ENCODE measurements around the gene TSACC. TPM values are rescaled to one million over a fixed set of nuclear protein-coding genes. Genes with fewer than 3 reads are reported as not detected.
"Not testable (repeated sequence)": the region's sequence is repeated elsewhere in the genome, so short reads cannot be mapped to it uniquely, and the experiment has no call there.

TSACC gene
- total RNA-seq, 3 donors from 2014 or later = 0.87 TPM; not detected in 2

DNA sequence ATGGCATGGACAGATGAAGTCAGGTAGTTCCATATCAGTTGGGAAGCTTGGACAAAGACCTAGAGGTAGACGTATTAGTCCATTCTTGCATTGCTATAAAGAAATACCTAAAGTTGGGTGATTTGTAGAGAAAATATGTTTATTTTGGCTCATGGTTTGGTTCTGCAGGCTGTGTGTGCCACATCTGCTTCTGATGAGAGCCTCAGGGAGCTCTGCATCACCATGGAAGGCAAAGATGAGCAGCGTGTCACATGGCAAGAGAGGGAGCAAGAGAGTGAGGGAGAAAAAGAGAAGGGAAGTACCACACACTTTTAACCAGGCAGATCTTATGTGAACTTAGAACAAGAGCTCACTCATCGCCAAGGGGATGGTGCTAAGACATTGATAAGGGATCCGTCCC lies 9.0 kb downstream of the TSACC start:
- no peaks in the 10 kb centered on the region for H3K9me3 ChIP-seq
- TF ChIP-seq, protein P1, sequence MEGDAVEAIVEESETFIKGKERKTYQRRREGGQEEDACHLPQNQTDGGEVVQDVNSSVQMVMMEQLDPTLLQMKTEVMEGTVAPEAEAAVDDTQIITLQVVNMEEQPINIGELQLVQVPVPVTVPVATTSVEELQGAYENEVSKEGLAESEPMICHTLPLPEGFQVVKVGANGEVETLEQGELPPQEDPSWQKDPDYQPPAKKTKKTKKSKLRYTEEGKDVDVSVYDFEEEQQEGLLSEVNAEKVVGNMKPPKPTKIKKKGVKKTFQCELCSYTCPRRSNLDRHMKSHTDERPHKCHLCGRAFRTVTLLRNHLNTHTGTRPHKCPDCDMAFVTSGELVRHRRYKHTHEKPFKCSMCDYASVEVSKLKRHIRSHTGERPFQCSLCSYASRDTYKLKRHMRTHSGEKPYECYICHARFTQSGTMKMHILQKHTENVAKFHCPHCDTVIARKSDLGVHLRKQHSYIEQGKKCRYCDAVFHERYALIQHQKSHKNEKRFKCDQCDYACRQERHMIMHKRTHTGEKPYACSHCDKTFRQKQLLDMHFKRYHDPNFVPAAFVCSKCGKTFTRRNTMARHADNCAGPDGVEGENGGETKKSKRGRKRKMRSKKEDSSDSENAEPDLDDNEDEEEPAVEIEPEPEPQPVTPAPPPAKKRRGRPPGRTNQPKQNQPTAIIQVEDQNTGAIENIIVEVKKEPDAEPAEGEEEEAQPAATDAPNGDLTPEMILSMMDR (IDR thresholded peaks at IDR 0.05) = no peak
- H3K4me3 ChIP-seq = no peak overlapping the region
- intact Hi-C loops (cut with DNase I, micrococcal nuclease) = no loop called here
- ATAC-seq (no peak), DNase-seq (no peak)
- no peaks in the 10 kb centered on the region for H3K4me1 ChIP-seq (ENCODE audit: low read depth)
- no peaks in the 10 kb centered on the region for H3K36me3 ChIP-seq (ENCODE audit: low read depth)

DNA sequence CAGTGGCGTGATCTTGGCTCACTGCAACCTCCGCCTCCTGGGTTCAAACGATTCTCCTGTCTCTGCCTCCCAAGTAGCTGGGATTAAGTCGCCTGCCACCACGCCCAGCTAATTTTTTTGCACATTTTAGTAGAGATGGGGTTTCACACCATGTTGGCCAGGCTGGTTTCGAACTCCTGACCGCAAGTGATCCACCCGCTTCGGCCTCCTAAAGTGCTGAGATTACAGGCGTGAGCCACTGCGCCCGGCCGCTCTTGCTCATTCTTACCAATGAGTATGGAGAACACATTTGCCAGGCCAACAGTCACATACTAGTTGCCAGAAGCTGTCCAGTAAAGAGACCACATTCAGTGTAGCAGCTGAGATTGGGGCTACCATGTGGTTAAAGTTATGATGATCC lies 14.2 kb downstream of the TSACC start:
- DNase-seq; intact Hi-C loops (cut with DNase I, micrococcal nuclease); H3K36me3 ChIP-seq (ENCODE audit: low read depth): not testable (repeated sequence)

DNA sequence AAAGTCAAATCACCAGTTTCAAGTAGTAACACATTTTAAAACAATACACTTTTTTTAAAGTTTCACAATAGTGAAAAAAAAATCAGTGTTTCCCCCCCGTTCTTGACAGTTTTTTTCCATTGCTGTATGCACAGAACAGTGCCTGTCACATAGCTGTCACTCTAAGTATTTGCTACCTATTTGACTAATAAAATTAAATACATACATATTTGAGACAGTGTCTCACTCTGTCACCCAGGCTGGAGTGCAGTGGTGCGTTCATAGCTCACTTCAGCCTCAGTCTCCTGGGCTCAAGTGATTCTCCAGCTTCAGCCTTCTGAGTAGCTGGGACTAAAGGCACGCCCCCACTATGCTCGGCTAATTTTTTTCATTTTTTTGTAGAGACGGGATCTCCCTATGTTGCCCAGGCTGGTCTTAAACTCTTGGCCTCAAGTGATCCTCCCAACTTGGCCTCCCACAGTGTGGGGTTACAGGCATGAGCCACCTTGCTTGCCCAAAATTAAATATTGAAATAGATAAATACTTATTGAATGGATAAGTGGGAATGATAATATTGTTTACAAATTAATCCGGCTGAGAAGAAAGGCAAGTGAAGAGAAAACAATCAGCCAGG lies 18.0 kb downstream of the TSACC start:
- H3K36me3 ChIP-seq (ENCODE audit: low read depth) = no peaks in the 10 kb centered on the region
- peaks cover 4% of the 10 kb centered on the region for H3K4me1 ChIP-seq (ENCODE audit: low read depth)
- ATAC-seq (no peak), DNase-seq (no peak)
- TF ChIP-seq, protein P1 (IDR thresholded peaks at IDR 0.05) = no peak
- H3K9me3 ChIP-seq = no peaks in the 10 kb centered on the region
- intact Hi-C loops (cut with DNase I, micrococcal nuclease) = no loop called here
- H3K4me3 ChIP-seq = no peak overlapping the region

More for the DNA sequence above, 14.2 kb downstream of the TSACC start:
- ATAC-seq; H3K4me3 ChIP-seq; H3K9me3 ChIP-seq; H3K4me1 ChIP-seq (ENCODE audit: low read depth): not testable (repeated sequence)

DNA sequence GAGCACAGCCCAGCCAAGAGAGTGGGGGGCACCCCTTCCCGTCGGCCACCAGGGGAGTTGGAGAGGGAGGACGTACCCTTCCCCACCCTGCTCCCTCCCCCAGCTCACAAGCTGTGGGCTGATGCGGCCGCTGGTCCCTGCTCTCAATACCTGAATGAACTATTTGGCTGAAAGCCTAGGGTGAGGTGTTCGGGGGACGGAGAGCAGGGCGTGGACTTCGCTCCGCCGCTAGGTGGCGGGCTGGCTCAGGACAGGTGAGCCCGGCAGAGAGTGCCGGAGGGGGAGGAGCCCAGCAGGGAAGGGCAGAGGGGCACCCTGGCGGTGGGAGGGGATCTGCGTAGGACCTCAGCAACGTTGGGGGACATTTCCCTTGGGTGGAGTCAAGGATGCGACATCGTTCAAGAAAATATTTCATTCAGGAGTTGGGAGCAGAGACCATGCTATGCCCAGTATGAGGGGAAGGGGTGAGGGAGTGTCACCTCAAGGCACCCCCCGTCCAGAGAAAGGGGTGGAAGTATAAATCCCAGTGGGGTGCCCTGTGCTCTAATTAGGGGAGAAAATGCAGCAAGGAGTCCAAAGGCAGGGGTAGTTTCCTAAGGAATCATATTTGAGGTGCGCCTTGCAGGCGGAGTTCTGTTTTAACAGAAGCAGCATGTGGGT lies 18.7 kb downstream of the TSACC start:
- Histone ChIP-seq H3K9me3 (no peaks in the 10 kb centered on the region), H3K4me1 (ENCODE audit: low read depth) (peaks cover 4% of the 10 kb centered on the region), H3K36me3 (ENCODE audit: low read depth) (no peaks in the 10 kb centered on the region), H3K4me3 (no peak overlapping the region)
- ATAC-seq = peak; percentile 97
- DNase-seq = peak; percentile 66 to 77 (median 68)
- TF ChIP-seq, protein P1 (IDR thresholded peaks at IDR 0.05) = peak; percentile 87
- intact Hi-C loops (cut with DNase I, micrococcal nuclease) = no loop called here

DNA sequence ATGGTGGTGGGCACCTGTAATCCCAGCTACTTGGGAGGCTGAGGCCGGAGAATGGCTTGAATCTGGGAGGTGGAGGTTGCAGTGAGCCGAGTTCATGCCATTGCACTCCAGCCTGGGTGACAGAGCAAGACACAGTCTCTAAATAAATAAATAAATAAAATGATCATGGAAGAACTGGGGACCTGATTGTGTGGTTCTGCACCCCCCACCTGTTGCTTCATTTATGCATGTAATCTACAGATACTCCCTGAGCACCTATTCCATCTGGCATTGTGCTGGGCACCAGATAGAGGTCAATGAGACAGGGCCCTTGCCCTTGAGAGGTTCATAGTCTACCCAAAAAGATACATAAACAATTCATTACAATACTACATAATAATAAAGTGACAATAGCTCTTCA lies 19.7 kb downstream of the TSACC start:
- intact Hi-C loops (cut with DNase I, micrococcal nuclease) = no loop called here
- no peaks in the 10 kb centered on the region for H3K36me3 ChIP-seq (ENCODE audit: low read depth)
- H3K4me3 ChIP-seq = no peak overlapping the region
- DNase-seq (no peak), ATAC-seq (no peak)
- peaks cover 4% of the 10 kb centered on the region for H3K4me1 ChIP-seq (ENCODE audit: low read depth)
- no peaks in the 10 kb centered on the region for H3K9me3 ChIP-seq
- TF ChIP-seq, protein P1 (IDR thresholded peaks at IDR 0.05) = no peak

DNA sequence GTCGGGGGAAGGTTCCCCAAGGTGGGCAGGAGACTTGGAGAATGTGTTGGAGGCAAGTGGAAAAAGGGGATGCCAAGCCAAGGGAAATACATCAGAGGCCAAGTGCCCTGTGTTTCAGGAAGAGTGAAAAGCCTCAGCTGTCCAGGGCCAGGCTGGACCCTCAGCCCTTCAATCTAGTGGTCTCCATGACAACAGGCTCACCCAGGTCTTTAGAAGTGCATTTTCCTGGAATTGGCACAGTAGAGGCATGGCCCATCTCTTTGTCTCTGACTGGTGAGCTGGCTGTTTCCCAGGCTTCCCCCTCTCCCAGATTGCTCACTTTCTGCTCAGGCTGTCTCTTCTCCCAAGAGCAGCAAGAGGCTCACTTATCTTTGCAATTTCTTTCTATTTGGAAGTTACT lies 20.3 kb downstream of the TSACC start:
- H3K9me3 ChIP-seq = no peaks in the 10 kb centered on the region
- no peak for ATAC-seq
- intact Hi-C loops (cut with DNase I, micrococcal nuclease) = no loop called here
- H3K4me1 ChIP-seq (ENCODE audit: low read depth) = peaks cover 4% of the 10 kb centered on the region
- no peak for DNase-seq
- no peaks in the 10 kb centered on the region for H3K36me3 ChIP-seq (ENCODE audit: low read depth)
- TF ChIP-seq, protein P1 (IDR thresholded peaks at IDR 0.05) = no peak
- H3K4me3 ChIP-seq = no peak overlapping the region

Measured in mucosa of descending colon (tissue), 3 donors.